Body of pancreas (tissue), 4 donors: ENCODE results near the gene SBK1. TPM values are rescaled to one million over a fixed set of nuclear protein-coding genes. Genes with fewer than 3 reads are reported as not detected.

ENCODE experiments used
- ATAC-seq: fragments of 150-250 bp; one replicate; pipeline ENCODE4 v1.9.1; 2016
- DNase-seq, 4 donors: peaks; one replicate each; pipeline ENCODE4 v3.0.0-alpha.2; 2019
- H3K27ac ChIP-seq, 4 donors: fragments of 200-600 bp; sonication (generic); 1 replicate in 3 of 4; 2 replicates in 1 of 4; pipeline versions ENCODE4 v1.5.1 to v1.6.1; 2016 to 2019; ENCODE audit warnings: mild to moderate bottlenecking in 1 of 4, mixed read lengths in 1 of 4, moderate library complexity in 1 of 4
- H3K27me3 ChIP-seq, 2 donors: fragments of 200-600 bp; sonication (generic); one replicate each; pipeline ENCODE4 v1.6.0; 2016; ENCODE audit warnings: mild to moderate bottlenecking in 1 of 2
- H3K36me3 ChIP-seq, 2 donors: fragments of 200-600 bp; sonication (generic); replicated peaks in 1 of 2; 2 replicates each; pipeline ENCODE4 v1.5.1; 2016; ENCODE audit warnings: low read depth in 2 of 2; ENCODE audit not compliant: insufficient read depth in 1 of 2
- H3K4me1 ChIP-seq: fragments of 200-600 bp; sonication (generic); one replicate; pipeline ENCODE4 v1.6.0; 2016
- H3K4me3 ChIP-seq, 2 donors: fragments of 200-600 bp; sonication (generic); 1 replicate in 1 of 2; 2 replicates in 1 of 2; pipeline ENCODE4 v1.5.1; 2016 to 2019
- H3K9me3 ChIP-seq, 3 donors: fragments of 200-600 bp; sonication (generic); 1 replicate in 2 of 3; 2 replicates in 1 of 3; pipeline ENCODE4 v1.5.1; 2016
- POLR2A ChIP-seq, 3 donors: fragments of 450-650 bp; IDR thresholded peaks; one replicate each; pipeline ENCODE4 v1.6.1; 2016; ENCODE audit warnings: antibody characterized with exemption in 3 of 3, mild to moderate bottlenecking in 2 of 3
- WGBS, 2 donors: methylation state at CpG; one replicate each; pipeline ENCODE4 v1.1.5; 2017; 5-methylcytosine and 5-hydroxymethylcytosine counted together
- intact Hi-C: fragments of 100-400 bp; cut with DNase I; formaldehyde crosslinking; loops from one replicate; pipeline ENCODE4 v1.15.1; 2023
- total RNA-seq, 2 donors: library from RNA; depleted of rRNA; stranded (reverse); fragments of >200 nt; gene quantifications; one replicate each; pipeline ENCODE4 v1.1.0, GENCODE V29; 2016
- TF ChIP-seq, protein P1 (sequence below), 7 experiments: fragments of 450-650 bp in 4 of 7; fragments of 200-600 bp in 3 of 7; sonication (generic) in 3 of 7; IDR thresholded peaks; one replicate each; pipeline ENCODE4 v1.5.1; 2016 to 2019; ENCODE audit warnings: antibody characterized with exemption in 7 of 7

The SBK1 gene
- total RNA-seq, 2 donors from 2014 or later: 1.3 to 2.6 TPM

DNA sequence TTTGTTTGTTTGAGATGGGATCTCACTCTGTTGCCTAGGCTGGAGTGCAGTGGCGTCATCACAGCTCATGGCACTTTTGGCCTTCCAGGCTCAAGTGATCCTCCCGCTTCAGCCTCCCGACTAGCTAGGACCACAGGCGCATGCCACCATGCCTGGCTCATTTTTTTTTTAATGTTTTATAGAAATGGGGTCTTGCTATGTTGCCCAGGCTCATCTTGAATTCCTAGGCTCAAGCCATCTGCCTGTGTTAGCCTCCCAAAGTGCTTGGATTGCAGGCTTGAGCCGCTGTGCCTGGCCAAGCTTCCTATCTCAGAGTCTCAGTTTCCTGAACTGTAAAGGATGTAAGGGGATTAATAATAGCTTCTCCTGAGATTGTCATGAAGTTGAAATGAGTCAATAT, 8.0 kb downstream of the SBK1 start:
- no peaks in the 10 kb centered on the region for H3K36me3 ChIP-seq
- no peak for ATAC-seq
- TF ChIP-seq POLR2A (IDR thresholded peaks at IDR 0.05): no peak
- TF ChIP-seq, protein P1, sequence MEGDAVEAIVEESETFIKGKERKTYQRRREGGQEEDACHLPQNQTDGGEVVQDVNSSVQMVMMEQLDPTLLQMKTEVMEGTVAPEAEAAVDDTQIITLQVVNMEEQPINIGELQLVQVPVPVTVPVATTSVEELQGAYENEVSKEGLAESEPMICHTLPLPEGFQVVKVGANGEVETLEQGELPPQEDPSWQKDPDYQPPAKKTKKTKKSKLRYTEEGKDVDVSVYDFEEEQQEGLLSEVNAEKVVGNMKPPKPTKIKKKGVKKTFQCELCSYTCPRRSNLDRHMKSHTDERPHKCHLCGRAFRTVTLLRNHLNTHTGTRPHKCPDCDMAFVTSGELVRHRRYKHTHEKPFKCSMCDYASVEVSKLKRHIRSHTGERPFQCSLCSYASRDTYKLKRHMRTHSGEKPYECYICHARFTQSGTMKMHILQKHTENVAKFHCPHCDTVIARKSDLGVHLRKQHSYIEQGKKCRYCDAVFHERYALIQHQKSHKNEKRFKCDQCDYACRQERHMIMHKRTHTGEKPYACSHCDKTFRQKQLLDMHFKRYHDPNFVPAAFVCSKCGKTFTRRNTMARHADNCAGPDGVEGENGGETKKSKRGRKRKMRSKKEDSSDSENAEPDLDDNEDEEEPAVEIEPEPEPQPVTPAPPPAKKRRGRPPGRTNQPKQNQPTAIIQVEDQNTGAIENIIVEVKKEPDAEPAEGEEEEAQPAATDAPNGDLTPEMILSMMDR (IDR thresholded peaks at IDR 0.05): no peak
- no peaks in the 10 kb centered on the region for H3K9me3 ChIP-seq
- no peak for DNase-seq
- 95 to 97% methylated on average over 5 of the region's 5 CpGs for WGBS, 2 donors
- H3K27ac ChIP-seq: no peak overlapping the region
- no peaks in the 10 kb centered on the region for H3K4me1 ChIP-seq
- intact Hi-C loops: no loop called here
- no peaks in the 10 kb centered on the region for H3K27me3 ChIP-seq
- no peak overlapping the region for H3K4me3 ChIP-seq

DNA sequence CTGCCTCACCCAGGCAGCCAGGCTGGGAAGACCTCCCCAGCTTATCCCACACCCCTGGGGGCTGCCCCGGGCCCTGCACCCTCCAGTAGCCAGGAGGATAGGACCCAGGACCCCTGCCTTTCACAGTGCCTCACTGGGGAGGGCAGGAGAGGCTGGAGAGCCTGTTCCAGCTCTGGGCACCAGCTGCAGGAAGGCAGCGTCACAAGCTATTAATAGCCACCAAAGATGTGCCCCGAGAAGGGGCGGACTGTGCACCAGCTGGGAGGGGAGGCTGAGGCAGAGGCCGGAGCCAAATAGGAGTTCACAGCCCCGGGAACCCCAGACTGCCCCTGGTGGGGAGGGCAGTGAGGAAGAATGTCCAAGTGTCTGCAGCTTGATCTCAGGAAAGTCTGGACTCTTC, 8.8 kb downstream of the SBK1 start:
- Histone ChIP-seq H3K4me1 (no peaks in the 10 kb centered on the region), H3K4me3 (no peak overlapping the region), H3K36me3 (no peaks in the 10 kb centered on the region), H3K9me3 (no peaks in the 10 kb centered on the region), H3K27me3 (no peaks in the 10 kb centered on the region), H3K27ac (no peak overlapping the region)
- intact Hi-C loops: no loop called here
- no peak for DNase-seq
- 68 to 70% methylated on average over 2 to 4 of the region's 6 CpGs for WGBS, 2 donors
- ATAC-seq: no peak
- no peak for TF ChIP-seq POLR2A (IDR thresholded peaks at IDR 0.05)
- TF ChIP-seq, protein P1 (IDR thresholded peaks at IDR 0.05): no peak

DNA sequence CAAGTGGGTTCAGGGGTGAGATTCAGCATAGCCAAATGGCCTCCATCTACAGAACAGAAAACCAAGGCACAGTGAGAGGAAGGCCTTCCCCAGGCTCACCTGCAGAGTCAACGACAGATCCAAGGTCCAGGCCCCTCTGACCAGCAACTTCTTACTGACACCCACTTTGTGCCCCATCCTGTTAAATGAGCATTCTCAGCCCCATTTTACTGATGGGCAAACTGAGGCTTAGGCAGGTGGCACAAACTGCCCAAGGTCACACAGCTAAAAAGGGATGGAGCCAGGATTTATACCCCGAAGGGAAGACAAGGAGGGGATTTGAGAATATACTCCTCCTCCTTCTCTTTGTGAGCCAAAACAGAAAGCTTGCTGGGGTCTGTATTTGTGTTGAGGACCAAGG, 9.3 kb downstream of the SBK1 start:
- 79 to 82% methylated on average over 2 of the region's 2 CpGs for WGBS, 2 donors
- no peaks in the 10 kb centered on the region for H3K4me1 ChIP-seq
- no peaks in the 10 kb centered on the region for H3K36me3 ChIP-seq
- H3K4me3 ChIP-seq: no peak overlapping the region
- no peak overlapping the region for H3K27ac ChIP-seq
- DNase-seq (no peak), ATAC-seq (no peak)
- H3K27me3 ChIP-seq: no peaks in the 10 kb centered on the region
- TF ChIP-seq, protein P1 (IDR thresholded peaks at IDR 0.05): no peak
- TF ChIP-seq POLR2A (IDR thresholded peaks at IDR 0.05): no peak
- no peaks in the 10 kb centered on the region for H3K9me3 ChIP-seq
- intact Hi-C loops: no loop called here

DNA sequence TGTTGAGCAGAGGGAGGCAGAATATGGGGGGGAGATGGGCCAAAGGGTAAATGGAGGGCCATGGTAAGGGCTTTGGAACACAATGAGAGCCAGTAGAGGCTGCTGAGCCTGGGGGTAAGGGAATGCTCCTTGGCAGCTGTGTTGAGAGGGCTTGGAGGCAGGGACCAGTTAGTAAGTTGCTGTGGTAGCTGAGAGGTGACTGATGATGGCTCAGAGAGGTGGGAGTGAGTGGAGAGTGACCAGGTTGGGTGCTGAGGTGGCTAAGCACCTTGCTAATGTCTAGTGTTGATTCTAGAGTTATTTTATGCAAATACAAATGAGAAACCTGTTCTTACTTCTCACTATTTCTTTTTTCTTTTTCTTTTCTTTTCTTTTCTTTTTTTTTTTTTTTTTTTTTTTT, 10.8 kb downstream of the SBK1 start:
- Histone ChIP-seq H3K4me1 (no peaks in the 10 kb centered on the region), H3K27ac (no peak overlapping the region), H3K9me3 (no peaks in the 10 kb centered on the region), H3K27me3 (no peaks in the 10 kb centered on the region), H3K4me3 (no peak overlapping the region), H3K36me3 (no peaks in the 10 kb centered on the region)
- ATAC-seq: no peak
- no peak for DNase-seq
- intact Hi-C loops: no loop called here
- TF ChIP-seq POLR2A (IDR thresholded peaks at IDR 0.05): no peak
- TF ChIP-seq, protein P1 (IDR thresholded peaks at IDR 0.05): no peak

DNA sequence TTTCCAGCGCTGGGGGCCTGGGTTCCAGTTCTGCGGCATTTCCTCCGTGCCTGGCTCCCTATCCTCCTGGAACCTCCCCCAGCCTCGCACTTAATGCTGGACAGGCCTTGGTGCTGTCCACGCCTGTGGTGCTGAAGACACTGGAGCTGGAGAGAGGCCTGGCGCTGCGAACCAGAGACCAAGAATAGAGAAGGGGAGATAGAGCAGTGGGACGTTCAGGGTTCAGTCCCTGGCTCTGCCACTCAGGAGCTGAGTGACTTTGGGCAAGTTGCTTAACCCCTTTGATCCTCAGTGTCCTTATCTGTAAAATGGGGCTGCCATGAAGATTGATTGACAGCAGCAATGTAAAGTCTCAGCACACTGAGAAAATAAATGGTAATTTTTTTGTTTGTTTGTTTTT, 11.9 kb downstream of the SBK1 start:
- no peaks in the 10 kb centered on the region for H3K27me3 ChIP-seq
- WGBS, 2 donors: 25 to 78% methylated on average over 1 to 8 of the region's 8 CpGs
- no peaks in the 10 kb centered on the region for H3K36me3 ChIP-seq
- no peak for ATAC-seq
- H3K4me3 ChIP-seq: no peak overlapping the region
- intact Hi-C loops: no loop called here
- DNase-seq: peak in 2 of 4 donors; percentile 12 to 27
- no peak overlapping the region for H3K27ac ChIP-seq
- no peaks in the 10 kb centered on the region for H3K9me3 ChIP-seq
- H3K4me1 ChIP-seq: no peaks in the 10 kb centered on the region
- TF ChIP-seq POLR2A (IDR thresholded peaks at IDR 0.05): no peak
- TF ChIP-seq, protein P1 (IDR thresholded peaks at IDR 0.05): no peak
